PFSK-1 (cell line): ENCODE data around the gene ITSN2.

ENCODE experiments used
- FOXP2 ChIP-seq: optimal IDR thresholded peaks from 2 replicates; pipeline ENCODE3; 2011; ENCODE audit warnings: borderline replicate concordance, control low read depth, inconsistent platforms; ENCODE audit not compliant: insufficient read depth; ENCODE audit errors: extremely low read length, extremely low read depth
- POLR2AphosphoS5 ChIP-seq: IDR thresholded peaks from 2 replicates; pipeline ENCODE4 v1.6.1; 2012; ENCODE audit warnings: low read depth, mild to moderate bottlenecking, control low read depth, low read length, moderate library complexity
- SIN3A ChIP-seq: IDR thresholded peaks from 2 replicates; pipeline ENCODE4 v1.6.1; 2012; ENCODE audit warnings: mild to moderate bottlenecking, low read length, moderate library complexity, borderline replicate concordance; ENCODE audit not compliant: insufficient read depth
- TAF1 ChIP-seq: IDR thresholded peaks from 2 replicates; pipeline ENCODE4 v1.6.1; 2012; ENCODE audit warnings: low read length, control low read depth, borderline replicate concordance; ENCODE audit not compliant: insufficient read depth
- TF ChIP-seq, protein P1 (sequence below), 2 experiments: IDR thresholded peaks; 2 replicates each; pipeline versions ENCODE4 v1.6.1 to v1.8.0; 2011 to 2012; ENCODE audit warnings: low read depth in 2 of 2, low read length in 2 of 2, control low read depth in 1 of 2, inconsistent platforms in 1 of 2, mild to moderate bottlenecking in 1 of 2, moderate library complexity in 1 of 2; ENCODE audit not compliant: insufficient read depth in 1 of 2

The ITSN2 gene

GRCh38 chr2:24181849-24182248 is 178.5 kb downstream of the ITSN2 start:
- TF ChIP-seq, protein P1, sequence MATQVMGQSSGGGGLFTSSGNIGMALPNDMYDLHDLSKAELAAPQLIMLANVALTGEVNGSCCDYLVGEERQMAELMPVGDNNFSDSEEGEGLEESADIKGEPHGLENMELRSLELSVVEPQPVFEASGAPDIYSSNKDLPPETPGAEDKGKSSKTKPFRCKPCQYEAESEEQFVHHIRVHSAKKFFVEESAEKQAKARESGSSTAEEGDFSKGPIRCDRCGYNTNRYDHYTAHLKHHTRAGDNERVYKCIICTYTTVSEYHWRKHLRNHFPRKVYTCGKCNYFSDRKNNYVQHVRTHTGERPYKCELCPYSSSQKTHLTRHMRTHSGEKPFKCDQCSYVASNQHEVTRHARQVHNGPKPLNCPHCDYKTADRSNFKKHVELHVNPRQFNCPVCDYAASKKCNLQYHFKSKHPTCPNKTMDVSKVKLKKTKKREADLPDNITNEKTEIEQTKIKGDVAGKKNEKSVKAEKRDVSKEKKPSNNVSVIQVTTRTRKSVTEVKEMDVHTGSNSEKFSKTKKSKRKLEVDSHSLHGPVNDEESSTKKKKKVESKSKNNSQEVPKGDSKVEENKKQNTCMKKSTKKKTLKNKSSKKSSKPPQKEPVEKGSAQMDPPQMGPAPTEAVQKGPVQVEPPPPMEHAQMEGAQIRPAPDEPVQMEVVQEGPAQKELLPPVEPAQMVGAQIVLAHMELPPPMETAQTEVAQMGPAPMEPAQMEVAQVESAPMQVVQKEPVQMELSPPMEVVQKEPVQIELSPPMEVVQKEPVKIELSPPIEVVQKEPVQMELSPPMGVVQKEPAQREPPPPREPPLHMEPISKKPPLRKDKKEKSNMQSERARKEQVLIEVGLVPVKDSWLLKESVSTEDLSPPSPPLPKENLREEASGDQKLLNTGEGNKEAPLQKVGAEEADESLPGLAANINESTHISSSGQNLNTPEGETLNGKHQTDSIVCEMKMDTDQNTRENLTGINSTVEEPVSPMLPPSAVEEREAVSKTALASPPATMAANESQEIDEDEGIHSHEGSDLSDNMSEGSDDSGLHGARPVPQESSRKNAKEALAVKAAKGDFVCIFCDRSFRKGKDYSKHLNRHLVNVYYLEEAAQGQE (IDR thresholded peaks at IDR 0.05; ENCODE audit: insufficient read depth in 1 of 2, low read depth in 2 of 2, low read length in 2 of 2): no peak
- 0 out of 2 replicates have a peak, but pooled peaks have one; percentile 42 for TF ChIP-seq SIN3A

- TF ChIP-seq SIN3A (no peak), POLR2AphosphoS5 (no peak), TAF1 (no peak), FOXP2 (no peak)
- TF ChIP-seq, protein P1 (IDR thresholded peaks at IDR 0.05; ENCODE audit: insufficient read depth in 1 of 2, low read depth in 2 of 2, low read length in 2 of 2): no peak
These were observed 180.7 kb downstream of the ITSN2 start for GRCh38 chr2:24179683-24180082.

- TF ChIP-seq FOXP2 (no peak), TAF1 (no peak), POLR2AphosphoS5 (no peak), SIN3A (no peak)
- TF ChIP-seq, protein P1 (IDR thresholded peaks at IDR 0.05; ENCODE audit: insufficient read depth in 1 of 2, low read depth in 2 of 2, low read length in 2 of 2): no peak
These were observed 184.0 kb downstream of the ITSN2 start for GRCh38 chr2:24176326-24176725.

- TF ChIP-seq FOXP2: no peak
- no peak for TF ChIP-seq POLR2AphosphoS5
- TF ChIP-seq TAF1: no peak
- TF ChIP-seq, protein P1 (IDR thresholded peaks at IDR 0.05; ENCODE audit: insufficient read depth in 1 of 2, low read depth in 2 of 2, low read length in 2 of 2): no peak
- TF ChIP-seq SIN3A: no peak
These were observed 184.6 kb downstream of the ITSN2 start for GRCh38 chr2:24175631-24176187.

DNA sequence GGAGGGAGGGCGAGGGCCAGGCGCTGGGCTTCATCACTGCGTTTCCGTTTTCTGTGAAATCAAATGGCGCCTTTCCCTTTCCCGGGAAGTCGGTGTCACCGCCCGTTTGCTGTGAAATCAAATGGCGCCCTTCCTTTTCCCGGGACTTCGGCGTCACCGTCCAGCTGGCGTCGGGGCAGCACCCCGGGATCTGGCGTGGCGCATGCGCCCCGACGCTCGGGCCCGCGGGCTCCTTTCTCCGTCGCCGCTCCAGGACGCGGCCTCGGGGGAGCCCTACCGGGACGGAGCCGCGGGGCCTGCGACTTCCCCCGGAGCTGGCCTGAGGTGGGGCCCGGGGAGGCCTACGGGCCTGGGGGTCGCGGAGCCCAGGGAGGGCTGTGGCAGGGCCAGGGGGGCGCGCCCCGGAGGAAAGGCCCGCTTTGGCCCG is 185.5 kb downstream of the ITSN2 start, which contains the start of gene FAM228A:
Gene FAM228A (plus strand): TSS at position 203 of the 427 bp plus-strand sequence. CDS start 428 bp downstream, outside the sequence.
- TF ChIP-seq TAF1: no peak
